Hepatocyte (in vitro differentiated cells): ENCODE data around the gene ASMT. TPM values are rescaled to one million over a fixed set of nuclear protein-coding genes. Genes with fewer than 3 reads are reported as not detected.

Experiments used
- DNase-seq: peaks from one replicate; pipeline ENCODE4 v3.0.0-alpha.2; 2016; ENCODE audit warnings: low spot score
- H2AFZ ChIP-seq: fragments of 200-600 bp; sonication (generic); 2 replicates; pipeline ENCODE4 v1.6.0; 2016; ENCODE audit warnings: antibody characterized with exemption, mild to moderate bottlenecking
- H3K27ac ChIP-seq: fragments of 200-600 bp; sonication (generic); 2 replicates; pipeline ENCODE4 v1.5.1; 2016; ENCODE audit warnings: mild to moderate bottlenecking
- H3K27me3 ChIP-seq: fragments of 200-600 bp; sonication (generic); 2 replicates; pipeline ENCODE4 v1.6.1; 2016
- H3K36me3 ChIP-seq: fragments of 200-600 bp; sonication (generic); replicated peaks from 2 replicates; pipeline ENCODE4 v1.5.1; 2016; ENCODE audit warnings: low read depth; ENCODE audit not compliant: insufficient read depth
- H3K4me1 ChIP-seq: fragments of 200-600 bp; sonication (generic); 2 replicates; pipeline ENCODE4 v1.5.1; 2016; ENCODE audit warnings: mild to moderate bottlenecking, moderate library complexity; ENCODE audit not compliant: insufficient read depth
- H3K4me2 ChIP-seq: fragments of 200-600 bp; sonication (generic); 2 replicates; pipeline ENCODE4 v1.6.0; 2016
- H3K4me3 ChIP-seq: fragments of 200-600 bp; sonication (generic); 2 replicates; pipeline ENCODE4 v1.5.1; 2016; ENCODE audit warnings: mild to moderate bottlenecking
- H3K79me2 ChIP-seq: fragments of 200-600 bp; sonication (generic); 2 replicates; pipeline ENCODE4 v1.6.0; 2017; ENCODE audit warnings: mild to moderate bottlenecking
- H3K9me2 ChIP-seq: fragments of 200-600 bp; sonication (generic); replicated peaks from 2 replicates; pipeline ENCODE4 v1.6.0; 2017; ENCODE audit warnings: mild to moderate bottlenecking; ENCODE audit not compliant: insufficient read depth
- H3K9me3 ChIP-seq: fragments of 200-600 bp; sonication (generic); 2 replicates; pipeline ENCODE4 v1.5.1; 2016; ENCODE audit warnings: low read depth, mild to moderate bottlenecking
- H4K20me1 ChIP-seq: fragments of 200-600 bp; sonication (generic); 2 replicates; pipeline ENCODE4 v1.6.0; 2016; ENCODE audit warnings: mild to moderate bottlenecking; ENCODE audit not compliant: insufficient read depth, poor library complexity, severe bottlenecking
- CTCF ChIP-seq: fragments of 200-600 bp; sonication (generic); IDR thresholded peaks from 2 replicates; pipeline ENCODE4 v1.5.1; 2016; ENCODE audit warnings: antibody characterized with exemption, mild to moderate bottlenecking; ENCODE audit not compliant: poor library complexity
- EZH2 ChIP-seq: fragments of 200-600 bp; sonication (generic); IDR thresholded peaks from 2 replicates; pipeline ENCODE4 v1.6.1; 2016; ENCODE audit warnings: antibody characterized with exemption, mild to moderate bottlenecking, borderline replicate concordance
- EZH2phosphoT487 ChIP-seq: fragments of 200-600 bp; sonication (generic); IDR thresholded peaks from one replicate; pipeline ENCODE4 v1.6.1; 2018; ENCODE audit warnings: antibody characterized with exemption, mild to moderate bottlenecking, low read depth, moderate library complexity; ENCODE audit not compliant: unreplicated experiment, severe bottlenecking
- WGBS: methylation state at CpG from one replicate; pipeline ENCODE4 v1.1.6; 2016; ENCODE audit warnings: low lambda C conversion rate; ENCODE audit errors: missing lambda C conversion rate; 5-methylcytosine and 5-hydroxymethylcytosine counted together
- polyA plus RNA-seq: library from polyadenylated mRNA; unstranded; fragments of >200 nt; fragmentation: Nextera tagmentation; extraction: Ambion mirVana; gene quantifications from 2 replicates; pipeline ENCODE4 v1.2.1, GENCODE V29; 2016
- total RNA-seq: library from RNA; depleted of rRNA; stranded (reverse); fragments of >200 nt; gene quantifications from 2 replicates; pipeline ENCODE4 v1.2.3, GENCODE V29; 2014

ASMT gene
- total and polyA plus RNA-seq, 2 experiments from 2014 or later: not detected

- 99% methylated on average over 12 of the region's 12 CpGs for WGBS
- Histone ChIP-seq H3K9me3 (peaks cover 3% of the 10 kb centered on the region), H3K36me3 (peaks cover 3% of the 10 kb centered on the region), H3K27ac (no peak overlapping the region), H3K9me2 (no peaks in the 10 kb centered on the region), H3K4me2 (no peak overlapping the region), H3K27me3 (no peaks in the 10 kb centered on the region), H2AFZ (no peak overlapping the region), H4K20me1 (peaks cover 16% of the 10 kb centered on the region), H3K79me2 (peaks cover 3% of the 10 kb centered on the region), H3K4me3 (no peak overlapping the region), H3K4me1 (no peaks in the 10 kb centered on the region)
- no peak for DNase-seq
- TF ChIP-seq EZH2: no peak
- TF ChIP-seq EZH2phosphoT487: no peak
- TF ChIP-seq CTCF: no peak
These were observed 12.6 kb upstream of the ASMT start for GRCh38 chrX:1602299-1602698.

- peaks cover 3% of the 10 kb centered on the region for H3K9me3 ChIP-seq
- H3K9me2 ChIP-seq: no peaks in the 10 kb centered on the region
- no peak for DNase-seq
- peaks cover 3% of the 10 kb centered on the region for H3K36me3 ChIP-seq
- TF ChIP-seq CTCF (no peak), EZH2phosphoT487 (no peak), EZH2 (no peak)
- WGBS: 94% methylated on average over 11 of the region's 11 CpGs
- H3K27me3 ChIP-seq: no peaks in the 10 kb centered on the region
- H3K79me2 ChIP-seq: no peaks in the 10 kb centered on the region
- no peak overlapping the region for H2AFZ ChIP-seq
- no peak overlapping the region for H3K27ac ChIP-seq
- H4K20me1 ChIP-seq: no peaks in the 10 kb centered on the region
- H3K4me1 ChIP-seq: no peaks in the 10 kb centered on the region
- no peak overlapping the region for H3K4me2 ChIP-seq
- no peak overlapping the region for H3K4me3 ChIP-seq
These were observed 8.4 kb upstream of the ASMT start for GRCh38 chrX:1606496-1606895.

DNA sequence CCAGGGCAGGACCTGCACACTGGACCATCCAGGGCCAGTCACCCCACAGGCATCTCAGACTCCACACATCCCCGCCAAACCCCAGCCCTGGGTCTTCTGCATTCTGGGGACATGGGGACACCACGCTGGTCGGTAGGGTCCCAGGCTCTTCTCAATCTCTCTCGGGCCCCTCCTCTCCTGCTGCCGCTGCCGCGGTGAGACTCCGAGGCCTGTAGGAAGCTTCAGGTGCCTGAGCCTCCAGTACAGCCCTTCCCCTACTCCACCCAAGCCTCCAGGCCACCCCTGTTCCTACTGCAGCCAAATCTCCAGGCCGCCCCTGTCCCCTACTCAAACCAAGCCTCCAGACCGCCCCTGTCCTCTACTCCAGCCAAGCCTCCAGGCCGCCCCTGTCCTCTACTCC, 5.5 kb upstream of the ASMT start:
- Histone ChIP-seq H3K36me3 (no peaks in the 10 kb centered on the region), H3K4me1 (no peaks in the 10 kb centered on the region), H3K27ac (no peak overlapping the region), H3K9me3 (no peaks in the 10 kb centered on the region), H3K27me3 (no peaks in the 10 kb centered on the region), H4K20me1 (no peaks in the 10 kb centered on the region), H3K4me3 (no peak overlapping the region), H2AFZ (no peak overlapping the region), H3K9me2 (no peaks in the 10 kb centered on the region), H3K79me2 (no peaks in the 10 kb centered on the region), H3K4me2 (no peak overlapping the region)
- WGBS: 94% methylated on average over 9 of the region's 11 CpGs
- DNase-seq: no peak
- no peak for TF ChIP-seq EZH2
- no peak for TF ChIP-seq CTCF
- no peak for TF ChIP-seq EZH2phosphoT487

DNA sequence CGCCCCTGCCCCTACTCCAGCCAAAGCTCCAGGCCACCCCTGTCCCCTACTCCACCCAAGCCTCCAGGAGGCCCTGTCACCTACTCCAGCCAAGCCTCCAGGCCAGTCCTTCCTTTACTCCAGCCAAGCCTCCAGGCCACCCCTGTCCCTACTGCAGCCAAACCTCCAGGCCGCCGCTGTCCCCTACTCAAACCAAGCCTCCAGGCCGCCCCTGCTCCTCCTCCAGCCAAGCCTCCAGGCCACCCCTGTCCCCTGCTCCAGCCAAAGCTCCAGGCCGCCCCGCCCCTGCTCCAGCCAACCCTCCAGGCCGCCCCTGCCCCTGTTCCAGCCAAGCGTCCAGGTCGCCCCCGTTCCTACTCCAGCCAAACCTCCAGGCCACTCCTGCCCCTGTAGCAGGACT, 5.1 kb upstream of the ASMT start:
- H3K79me2 ChIP-seq: no peaks in the 10 kb centered on the region
- no peaks in the 10 kb centered on the region for H3K4me1 ChIP-seq
- 79% methylated on average over 8 of the region's 10 CpGs for WGBS
- no peaks in the 10 kb centered on the region for H3K9me2 ChIP-seq
- no peak overlapping the region for H2AFZ ChIP-seq
- no peak overlapping the region for H3K4me3 ChIP-seq
- H4K20me1 ChIP-seq: no peaks in the 10 kb centered on the region
- no peaks in the 10 kb centered on the region for H3K9me3 ChIP-seq
- no peak for TF ChIP-seq CTCF
- no peak for TF ChIP-seq EZH2phosphoT487
- no peak for DNase-seq
- H3K36me3 ChIP-seq: no peaks in the 10 kb centered on the region
- H3K4me2 ChIP-seq: no peak overlapping the region
- H3K27me3 ChIP-seq: no peaks in the 10 kb centered on the region
- no peak overlapping the region for H3K27ac ChIP-seq
